Colonic mucosa (tissue), 4 donors: ENCODE measurements around the gene CNTN4. TPM values are rescaled to one million over a fixed set of nuclear protein-coding genes. Genes with fewer than 3 reads are reported as not detected.
"Not testable (repeated sequence)": the region's sequence is repeated elsewhere in the genome, so short reads cannot be mapped to it uniquely, and the experiment has no call there.

Experiments used
- DNase-seq: peaks from one replicate; pipeline ENCODE4 v3.0.0-alpha.2; 2020
- H3K27ac ChIP-seq: fragments of 200-600 bp; one replicate; pipeline ENCODE4 v1.8.0; 2021
- H3K27me3 ChIP-seq: fragments of 200-600 bp; one replicate; pipeline ENCODE4 v1.8.0; 2021
- H3K36me3 ChIP-seq: fragments of 200-600 bp; one replicate; pipeline ENCODE4 v1.8.0; 2021
- H3K4me1 ChIP-seq: fragments of 200-600 bp; one replicate; pipeline ENCODE4 v1.8.0; 2021; ENCODE audit warnings: mild to moderate bottlenecking
- H3K4me3 ChIP-seq: fragments of 200-600 bp; one replicate; pipeline ENCODE4 v1.8.0; 2021
- H3K9ac ChIP-seq, 2 donors: one replicate each; pipeline ENCODE4 v1.7.0; 2013; ENCODE audit warnings: control low read depth in 2 of 2, low read depth in 2 of 2, low read length in 2 of 2
- H3K9me3 ChIP-seq: fragments of 200-600 bp; one replicate; pipeline ENCODE4 v1.8.0; 2021
- CTCF ChIP-seq: fragments of 200-600 bp; IDR thresholded peaks from one replicate; pipeline ENCODE4 v1.8.0; 2022; ENCODE audit warnings: antibody characterized with exemption, mild to moderate bottlenecking
- intact Hi-C: fragments of 100-400 bp; cut with DNase I; formaldehyde crosslinking; loops from one replicate; pipeline ENCODE4 v1.14.1; 2022
- total RNA-seq, 2 donors: library from RNA; stranded (reverse); fragmentation: NEBNext Ultra II Directional in 1 of 2; extraction: Animal tissue kit (Norgen Biotek cat#: 25700) in 1 of 2; gene quantifications; one replicate each; pipeline ENCODE4 v1.2.1, GENCODE V29; 2021
- donor health status: healthy.
- donor health status: DM: no; HTN: no; CAD: no.
- donor health status: DM: no; HTN: no; CAD: no.

The CNTN4 gene
- total RNA-seq, 2 donors from 2014 or later = 8.2 to 19.1 TPM

- no peak overlapping the region for H3K4me3 ChIP-seq
- no peak for TF ChIP-seq CTCF
- no peak overlapping the region for H3K27ac ChIP-seq
- no peaks in the 10 kb centered on the region for H3K4me1 ChIP-seq
- H3K9me3 ChIP-seq = no peaks in the 10 kb centered on the region
- no peak overlapping the region for H3K9ac ChIP-seq
- no peaks in the 10 kb centered on the region for H3K27me3 ChIP-seq
- no peaks in the 10 kb centered on the region for H3K36me3 ChIP-seq
- intact Hi-C loops = no loop called here
- DNase-seq = no peak
Measured at GRCh38 chr3:2807514-2807913, 708.8 kb downstream of the CNTN4 start.

- H3K27me3 ChIP-seq = no peaks in the 10 kb centered on the region
- no peak overlapping the region for H3K4me3 ChIP-seq
- no peak for TF ChIP-seq CTCF
- H3K4me1 ChIP-seq = no peaks in the 10 kb centered on the region
- no peak for DNase-seq
- H3K9ac ChIP-seq = no peak overlapping the region
- intact Hi-C loops = no loop called here
- H3K36me3 ChIP-seq = no peaks in the 10 kb centered on the region
- no peaks in the 10 kb centered on the region for H3K9me3 ChIP-seq
- no peak overlapping the region for H3K27ac ChIP-seq
Measured at GRCh38 chr3:2810723-2811122, 712.1 kb downstream of the CNTN4 start.

- Histone ChIP-seq H3K9ac (no peak overlapping the region), H3K27me3 (no peaks in the 10 kb centered on the region), H3K4me3 (no peak overlapping the region), H3K9me3 (no peaks in the 10 kb centered on the region), H3K36me3 (no peaks in the 10 kb centered on the region), H3K27ac (no peak overlapping the region), H3K4me1 (no peaks in the 10 kb centered on the region)
- no peak for DNase-seq
- intact Hi-C loops = no loop called here
- TF ChIP-seq CTCF = no peak
Measured at GRCh38 chr3:2819571-2819970, 720.9 kb downstream of the CNTN4 start.

GRCh38 chr3:2820982-2821381, 722.3 kb downstream of the CNTN4 start:
- H3K27me3 ChIP-seq, H3K27ac ChIP-seq, DNase-seq, H3K4me3 ChIP-seq, H3K9ac ChIP-seq, intact Hi-C loops, H3K4me1 ChIP-seq, H3K9me3 ChIP-seq, H3K36me3 ChIP-seq: not testable (repeated sequence)

GRCh38 chr3:2822611-2823010, 723.9 kb downstream of the CNTN4 start:
- Histone ChIP-seq H3K36me3 (no peaks in the 10 kb centered on the region), H3K27ac (no peak overlapping the region), H3K9me3 (no peaks in the 10 kb centered on the region), H3K4me1 (no peaks in the 10 kb centered on the region), H3K27me3 (no peaks in the 10 kb centered on the region), H3K4me3 (no peak overlapping the region), H3K9ac (no peak overlapping the region)
- intact Hi-C loops = no loop called here
- no peak for DNase-seq
- TF ChIP-seq CTCF = no peak

- Histone ChIP-seq H3K27ac (no peak overlapping the region), H3K9me3 (no peaks in the 10 kb centered on the region), H3K9ac (no peak overlapping the region), H3K4me1 (no peaks in the 10 kb centered on the region), H3K4me3 (no peak overlapping the region), H3K27me3 (no peaks in the 10 kb centered on the region), H3K36me3 (no peaks in the 10 kb centered on the region)
- TF ChIP-seq CTCF = no peak
- intact Hi-C loops = no loop called here
- no peak for DNase-seq
Measured at GRCh38 chr3:2823031-2823430, 724.4 kb downstream of the CNTN4 start.
